IMR-90 (cell line): ENCODE results near the gene PHACTR3. TPM values are rescaled to one million over a fixed set of nuclear protein-coding genes. Genes with fewer than 3 reads are reported as not detected.

ENCODE experiments used
- ATAC-seq: fragments of 200-7000 bp; cut with Tn5 transposase; 2 replicates; pipeline ENCODE4 v1.9.1; 2020; ENCODE audit warnings: low read depth, mild to moderate bottlenecking, moderate library complexity
- BruUV-seq: library from RNA; stranded (reverse); fragments of 400-500 nt; replicated peaks from 2 replicates; lab custom pipeline; 2021; lab: Mats Ljungman, UMichigan
- CTCF ChIA-PET: fragments of 300-600 bp; formaldehyde crosslinking; extraction: SDS; loops from one replicate; lab custom pipeline; 2021; ENCODE audit warnings: antibody characterized with exemption; lab: Yijun Ruan, JAX
- POLR2A ChIA-PET: fragments of 300-600 bp; sonication (Branson Sonifier 250); formaldehyde crosslinking; loops from one replicate; lab custom pipeline; 2022; ENCODE audit warnings: antibody characterized with exemption; ENCODE audit not compliant: unreplicated experiment; lab: Charles Lee
- DNase-seq: peaks from one replicate; pipeline ENCODE4 v3.0.0; 2013
- H2AFZ ChIP-seq: replicated peaks from 2 replicates; pipeline ENCODE3; 2013; ENCODE audit warnings: low read length, mild to moderate bottlenecking; ENCODE audit not compliant: poor library complexity
- H2AK5ac ChIP-seq: 2 replicates; pipeline ENCODE4 v1.6.1; 2013; ENCODE audit warnings: low read depth, low read length, inconsistent platforms
- H2AK9ac ChIP-seq: replicated peaks from 2 replicates; pipeline ENCODE3; 2013; ENCODE audit warnings: mild to moderate bottlenecking, low read depth, low read length, moderate library complexity; ENCODE audit not compliant: poor library complexity
- H2BK120ac ChIP-seq: 2 replicates; pipeline ENCODE4 v1.6.1; 2013; ENCODE audit warnings: low read depth, low read length, inconsistent platforms
- H2BK15ac ChIP-seq: 3 replicates; pipeline ENCODE4 v1.6.1; 2013; ENCODE audit warnings: low read depth, low read length, inconsistent platforms
- H2BK20ac ChIP-seq: 2 replicates; pipeline ENCODE4 v1.6.1; 2013; ENCODE audit warnings: low read depth, mild to moderate bottlenecking, inconsistent platforms, low read length, moderate library complexity
- H2BK5ac ChIP-seq: 2 replicates; pipeline ENCODE4 v1.6.1; 2013; ENCODE audit warnings: mild to moderate bottlenecking, low read depth, low read length, inconsistent platforms; ENCODE audit not compliant: poor library complexity, severe bottlenecking
- H3K14ac ChIP-seq: replicated peaks from 2 replicates; pipeline ENCODE4 v1.6.1; 2013; ENCODE audit warnings: low read depth, low read length, inconsistent platforms
- H3K18ac ChIP-seq: 2 replicates; pipeline ENCODE4 v1.6.1; 2013; ENCODE audit warnings: low read depth, low read length, control low read depth
- H3K23ac ChIP-seq: 2 replicates; pipeline ENCODE4 v1.6.1; 2013; ENCODE audit warnings: low read depth, low read length, inconsistent platforms
- H3K27ac ChIP-seq: 2 replicates; pipeline ENCODE4 v1.5.1; 2013; ENCODE audit warnings: mild to moderate bottlenecking, control low read depth, low read length; ENCODE audit not compliant: insufficient read depth
- H3K27me3 ChIP-seq: 2 replicates; pipeline ENCODE4 v1.6.1; 2013; ENCODE audit warnings: low read length; ENCODE audit not compliant: control insufficient read depth, insufficient read depth
- H3K36me3 ChIP-seq: 2 replicates; pipeline ENCODE4 v1.6.1; 2013; ENCODE audit warnings: low read length, mixed read lengths; ENCODE audit not compliant: control insufficient read depth, insufficient read depth
- H3K4ac ChIP-seq: 2 replicates; pipeline ENCODE4 v1.6.1; 2013; ENCODE audit warnings: low read depth, low read length, inconsistent platforms
- H3K4me1 ChIP-seq: 2 replicates; pipeline ENCODE4 v1.6.1; 2013; ENCODE audit warnings: low read length, mixed read lengths; ENCODE audit not compliant: control insufficient read depth, insufficient read depth
- H3K4me2 ChIP-seq: 2 replicates; pipeline ENCODE4 v1.6.1; 2013; ENCODE audit warnings: low read depth, mild to moderate bottlenecking, control low read depth, low read length, moderate library complexity
- H3K4me3 ChIP-seq: 2 replicates; pipeline ENCODE4 v1.5.1; 2013; ENCODE audit warnings: low read depth, mild to moderate bottlenecking, control low read depth, low read length, moderate library complexity; ENCODE audit not compliant: insufficient read depth
- H3K56ac ChIP-seq: 2 replicates; pipeline ENCODE4 v1.6.1; 2013; ENCODE audit warnings: low read length, inconsistent platforms; ENCODE audit not compliant: insufficient read depth; ENCODE audit errors: extremely low read depth
- H3K79me1 ChIP-seq, 2 experiments: 2 replicates each; pipeline ENCODE4 v1.6.1; 2013; ENCODE audit warnings: low read length in 2 of 2, inconsistent platforms in 1 of 2, low read depth in 1 of 2
- H3K9ac ChIP-seq: 2 replicates; pipeline ENCODE4 v1.6.1; 2013; ENCODE audit warnings: low read depth, low read length, control low read depth
- H3K9me1 ChIP-seq: 2 replicates; pipeline ENCODE4 v1.6.1; 2013; ENCODE audit warnings: low read length, inconsistent platforms; ENCODE audit not compliant: insufficient read depth
- H3K9me3 ChIP-seq: 2 replicates; pipeline ENCODE4 v1.6.1; 2013; ENCODE audit warnings: low read length; ENCODE audit not compliant: control insufficient read depth, insufficient read depth
- H4K20me1 ChIP-seq: 2 replicates; pipeline ENCODE4 v1.6.1; 2013; ENCODE audit warnings: low read length, inconsistent platforms; ENCODE audit not compliant: insufficient read depth
- H4K5ac ChIP-seq: 2 replicates; pipeline ENCODE4 v1.6.1; 2013; ENCODE audit warnings: mild to moderate bottlenecking, low read depth, low read length, control low read depth
- H4K8ac ChIP-seq, 2 experiments: 2 replicates each; pipeline ENCODE4 v1.6.1; 2013; ENCODE audit warnings: low read depth in 2 of 2, low read length in 2 of 2, control low read depth in 1 of 2, inconsistent platforms in 1 of 2
- H4K91ac ChIP-seq: 2 replicates; pipeline ENCODE4 v1.6.1; 2013; ENCODE audit warnings: low read depth, low read length, inconsistent platforms; ENCODE audit not compliant: insufficient read depth
- BHLHE40 ChIP-seq: fragments of 150-350 bp; IDR thresholded peaks from 2 replicates; pipeline ENCODE4 v1.6.1; 2016; ENCODE audit warnings: mild to moderate bottlenecking, low read depth, low read length
- CEBPB ChIP-seq: IDR thresholded peaks from 2 replicates; pipeline ENCODE4 v1.6.1; 2012; ENCODE audit warnings: low read depth, low read length, improper control_type of control experiment
- FOS ChIP-seq: fragments of 150-350 bp; IDR thresholded peaks from 2 replicates; pipeline ENCODE4 v1.6.1; 2016; ENCODE audit warnings: low read depth, low read length
- MAFK ChIP-seq: IDR thresholded peaks from 2 replicates; pipeline ENCODE4 v1.6.1; 2012; ENCODE audit warnings: low read depth, low read length, improper control_type of control experiment
- MXI1 ChIP-seq: IDR thresholded peaks from 2 replicates; pipeline ENCODE4 v1.6.1; 2012; ENCODE audit warnings: low read depth, mild to moderate bottlenecking, low read length, moderate library complexity, borderline replicate concordance
- NFE2L2 ChIP-seq: fragments of 150-350 bp; IDR thresholded peaks from 2 replicates; pipeline ENCODE4 v1.6.1; 2016; ENCODE audit warnings: low read depth, mild to moderate bottlenecking, low read length
- POLR2A ChIP-seq: IDR thresholded peaks from 2 replicates; pipeline ENCODE4 v1.6.1; 2012; ENCODE audit warnings: mild to moderate bottlenecking, low read depth, low read length
- RAD21 ChIP-seq: IDR thresholded peaks from 2 replicates; pipeline ENCODE4 v1.6.1; 2012; ENCODE audit warnings: low read length, improper control_type of control experiment
- RCOR1 ChIP-seq: IDR thresholded peaks from 2 replicates; pipeline ENCODE4 v1.6.1; 2012; ENCODE audit warnings: mild to moderate bottlenecking, low read length, improper control_type of control experiment; ENCODE audit not compliant: insufficient replicate concordance
- RFX5 ChIP-seq: IDR thresholded peaks from 2 replicates; pipeline ENCODE4 v1.8.0; 2012; ENCODE audit warnings: low read depth, mild to moderate bottlenecking, low read length, moderate library complexity
- SMC3 ChIP-seq: fragments of 150-350 bp; IDR thresholded peaks from 2 replicates; pipeline ENCODE4 v1.6.1; 2016; ENCODE audit warnings: low read depth, mild to moderate bottlenecking, antibody characterized with exemption, low read length, moderate library complexity
- WGBS, 2 experiments: methylation state at CpG; one replicate each; pipeline versions ENCODE4 v1.1.5 to v1.1.7; 2013; ENCODE audit warnings: missing lambda C conversion rate in 2 of 2; ENCODE audit not compliant: insufficient read length in 1 of 2; ENCODE audit errors: extremely low coverage in 2 of 2; 5-methylcytosine and 5-hydroxymethylcytosine counted together
- dilution Hi-C: fragments of 300-500 bp; cut with HindIII; formaldehyde crosslinking; loops from one replicate; pipeline ENCODE4 v1.14.3; 2018; ENCODE audit warnings: low sequenced_read_pairs; ENCODE audit not compliant: unreplicated experiment
- in situ Hi-C: fragments of 300-500 bp; cut with MboI; formaldehyde crosslinking; loops from 3 replicates; pipeline ENCODE4 v1.14.3; 2019; ENCODE audit warnings: low sequenced_read_pairs, inconsistent platforms, mixed read lengths
- intact Hi-C: fragments of 100-400 bp; cut with micrococcal nuclease; formaldehyde crosslinking; loops from 2 replicates; pipeline ENCODE4 v1.10.0; 2022
- polyA plus RNA-seq, 3 experiments: library from polyadenylated mRNA; depleted of rRNA; stranded (reverse); fragments of >200 nt; gene quantifications; 2 replicates each; pipeline ENCODE4 v1.2.3, GENCODE V29; 2012; ENCODE audit warnings: low replicate concordance in 1 of 3
- total RNA-seq: library from RNA; depleted of rRNA; stranded (reverse); fragments of >200 nt; gene quantifications from 2 replicates; pipeline ENCODE4 v1.2.3, GENCODE V29; 2012
- TF ChIP-seq, protein P1 (sequence below): conservative IDR thresholded peaks from 2 replicates; pipeline ENCODE4 v1.5.1; 2012; ENCODE audit warnings: mild to moderate bottlenecking, low read depth, low read length, improper control_type of control experiment

PHACTR3 gene
- total and polyA plus RNA-seq, 2 of the 4 experiments (the other 2 are of a cell fraction) = not detected

- Histone ChIP-seq H4K20me1 (no peaks in the 10 kb centered on the region), H3K4me2 (no peak overlapping the region), H2AK9ac (no peak overlapping the region), H3K9me3 (peaks cover 41% of the 10 kb centered on the region), H2BK15ac (no peak overlapping the region), H3K27ac (no peak overlapping the region), H3K27me3 (no peaks in the 10 kb centered on the region), H3K9ac (no peak overlapping the region), H4K91ac (no peak overlapping the region), H3K56ac (no peak overlapping the region), H3K4me3 (no peak overlapping the region), H3K79me1 (no peaks in the 10 kb centered on the region), H3K14ac (no peak overlapping the region), H2AK5ac (no peak overlapping the region), H2BK5ac (no peak overlapping the region), H2BK20ac (no peak overlapping the region), H4K5ac (no peak overlapping the region), H2BK120ac (no peak overlapping the region), H2AFZ (no peak overlapping the region), H3K36me3 (no peaks in the 10 kb centered on the region), H3K23ac (no peak overlapping the region), H4K8ac (no peak overlapping the region), H3K9me1 (no peaks in the 10 kb centered on the region), H3K4me1 (no peaks in the 10 kb centered on the region), H3K4ac (no peak overlapping the region), H3K18ac (no peak overlapping the region)
- intact Hi-C loops (no loop called here), dilution Hi-C loops (no loop called here), in situ Hi-C loops (no loop called here)
- POLR2A ChIA-PET = no interaction called here
- no peak for ATAC-seq
- no peak for DNase-seq
- TF ChIP-seq NFE2L2 (no peak), SMC3 (no peak), MXI1 (no peak), BHLHE40 (no peak), CEBPB (no peak), FOS (no peak), MAFK (no peak), RAD21 (no peak), RFX5 (no peak), RCOR1 (no peak), POLR2A (no peak)
- TF ChIP-seq, protein P1, sequence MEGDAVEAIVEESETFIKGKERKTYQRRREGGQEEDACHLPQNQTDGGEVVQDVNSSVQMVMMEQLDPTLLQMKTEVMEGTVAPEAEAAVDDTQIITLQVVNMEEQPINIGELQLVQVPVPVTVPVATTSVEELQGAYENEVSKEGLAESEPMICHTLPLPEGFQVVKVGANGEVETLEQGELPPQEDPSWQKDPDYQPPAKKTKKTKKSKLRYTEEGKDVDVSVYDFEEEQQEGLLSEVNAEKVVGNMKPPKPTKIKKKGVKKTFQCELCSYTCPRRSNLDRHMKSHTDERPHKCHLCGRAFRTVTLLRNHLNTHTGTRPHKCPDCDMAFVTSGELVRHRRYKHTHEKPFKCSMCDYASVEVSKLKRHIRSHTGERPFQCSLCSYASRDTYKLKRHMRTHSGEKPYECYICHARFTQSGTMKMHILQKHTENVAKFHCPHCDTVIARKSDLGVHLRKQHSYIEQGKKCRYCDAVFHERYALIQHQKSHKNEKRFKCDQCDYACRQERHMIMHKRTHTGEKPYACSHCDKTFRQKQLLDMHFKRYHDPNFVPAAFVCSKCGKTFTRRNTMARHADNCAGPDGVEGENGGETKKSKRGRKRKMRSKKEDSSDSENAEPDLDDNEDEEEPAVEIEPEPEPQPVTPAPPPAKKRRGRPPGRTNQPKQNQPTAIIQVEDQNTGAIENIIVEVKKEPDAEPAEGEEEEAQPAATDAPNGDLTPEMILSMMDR = no peak
- CTCF ChIA-PET = no interaction called here
- BruUV-seq = no TSS peak
- WGBS, 2 experiments = 86% methylated on average over 5 of the region's 8 CpGs; no CpG with 5 or more reads in 1 of the 2 experiments
Measured at GRCh38 chr20:59725476-59726280, 121.3 kb downstream of the PHACTR3 start.
